Endothelial cell of umbilical vein (primary cell): ENCODE results near the gene EYS. TPM values are rescaled to one million over a fixed set of nuclear protein-coding genes. Genes with fewer than 3 reads are reported as not detected.

Experiments used
- BruUV-seq: library from RNA; stranded (reverse); fragments of 400-500 nt; replicated peaks from 2 replicates; lab custom pipeline; 2021; lab: Mats Ljungman, UMichigan
- CTCF ChIA-PET: fragments of 300-600, 350-600 bp; sonication (Branson Sonifier 250); formaldehyde crosslinking; loops from one replicate; lab custom pipeline; 2021; ENCODE audit warnings: antibody characterized with exemption, inconsistent platforms; lab: Charles Lee
- POLR2A ChIA-PET: fragments of 300-600, 350-600 bp; sonication (Branson Sonifier 250); formaldehyde crosslinking; loops from one replicate; lab custom pipeline; 2021; ENCODE audit warnings: antibody characterized with exemption, inconsistent platforms; lab: Charles Lee
- DNase-seq: peaks from one replicate; pipeline ENCODE4 v3.0.0-alpha.2; 2011; ENCODE audit warnings: low read depth, low spot score
- FAIRE-seq: peaks from 2 replicates; lab custom pipeline; 2011; peaks lifted over from hg19 to GRCh38; lab: Jason Lieb, UNC
- H2AFZ ChIP-seq: 2 replicates; pipeline ENCODE4 v1.6.0; 2012; ENCODE audit warnings: low read depth, low read length, control low read depth, inconsistent platforms
- H3K27ac ChIP-seq: 2 replicates; pipeline ENCODE4 v1.5.1; 2011; ENCODE audit warnings: low read depth, mild to moderate bottlenecking, control low read depth, low read length, moderate library complexity; ENCODE audit not compliant: insufficient read depth
- H3K27me3 ChIP-seq, 2 experiments: 2 replicates each; pipeline versions ENCODE4 v1.6.0 to v1.6.1; 2011; ENCODE audit warnings: low read length in 2 of 2, mixed read lengths in 1 of 2; ENCODE audit not compliant: control insufficient read depth in 2 of 2, insufficient read depth in 2 of 2
- H3K36me3 ChIP-seq, 2 experiments: 2 replicates in 1 of 2; 3 replicates in 1 of 2; pipeline ENCODE4 v1.5.1; 2011; ENCODE audit warnings: low read length in 2 of 2, mild to moderate bottlenecking in 1 of 2, moderate library complexity in 1 of 2; ENCODE audit not compliant: control insufficient read depth in 2 of 2, insufficient read depth in 2 of 2; ENCODE audit errors: extremely low read depth in 1 of 2
- H3K4me1 ChIP-seq: 3 replicates; pipeline ENCODE4 v1.5.1; 2011; ENCODE audit warnings: mild to moderate bottlenecking, low read length; ENCODE audit not compliant: control insufficient read depth, insufficient read depth; ENCODE audit errors: extremely low read depth
- H3K4me2 ChIP-seq: 2 replicates; pipeline ENCODE4 v1.6.1; 2011; ENCODE audit warnings: low read length, control low read depth, mixed read lengths; ENCODE audit not compliant: insufficient read depth
- H3K4me3 ChIP-seq, 3 experiments: fragments of 200-600 bp in 1 of 3; sonication (generic), shearing (Covaris generic) in 1 of 3; replicated peaks in 1 of 3; 2 replicates each; pipeline ENCODE4 v1.5.1; 2011 to 2016; ENCODE audit warnings: control low read depth in 3 of 3, low read length in 3 of 3, mild to moderate bottlenecking in 2 of 3, inconsistent platforms in 1 of 3, low read depth in 1 of 3, moderate library complexity in 1 of 3; ENCODE audit not compliant: insufficient read depth in 1 of 3
- H3K79me2 ChIP-seq: 2 replicates; pipeline ENCODE4 v1.6.0; 2012; ENCODE audit warnings: low read length, inconsistent platforms; ENCODE audit not compliant: control insufficient read depth, insufficient read depth
- H3K9ac ChIP-seq: replicated peaks from 2 replicates; pipeline ENCODE3; 2011; ENCODE audit warnings: low read length, control low read depth; ENCODE audit not compliant: insufficient read depth; ENCODE audit errors: extremely low read depth
- H3K9me1 ChIP-seq: replicated peaks from 3 replicates; pipeline ENCODE4 v1.6.0; 2011; ENCODE audit warnings: mild to moderate bottlenecking, low read length; ENCODE audit not compliant: control insufficient read depth, insufficient read depth; ENCODE audit errors: extremely low read depth
- H3K9me3 ChIP-seq: replicated peaks from 2 replicates; pipeline ENCODE4 v1.5.1; 2012; ENCODE audit warnings: low read length, inconsistent platforms; ENCODE audit not compliant: control insufficient read depth, insufficient read depth
- H4K20me1 ChIP-seq: replicated peaks from 2 replicates; pipeline ENCODE3; 2011; ENCODE audit warnings: mild to moderate bottlenecking, low read length; ENCODE audit not compliant: control insufficient read depth, insufficient read depth; ENCODE audit errors: extremely low read depth
- CTCF ChIP-seq, 2 donors: IDR thresholded peaks; 1 replicate in 1 of 2; 2 replicates in 1 of 2; pipeline ENCODE4 v1.5.1; 2011; ENCODE audit warnings: low read length in 2 of 2, mild to moderate bottlenecking in 2 of 2, moderate library complexity in 2 of 2, control low read depth in 1 of 2, inconsistent platforms in 1 of 2, low read depth in 1 of 2; ENCODE audit not compliant: insufficient read depth in 1 of 2; ENCODE audit errors: extremely low read depth in 1 of 2
- EZH2 ChIP-seq: IDR thresholded peaks from 2 replicates; pipeline ENCODE4 v1.6.1; 2012; ENCODE audit warnings: borderline replicate concordance, low read depth, mild to moderate bottlenecking, moderate library complexity, low read length, inconsistent platforms; ENCODE audit not compliant: severe bottlenecking
- FOS ChIP-seq: IDR thresholded peaks from 2 replicates; pipeline ENCODE4 v1.6.1; 2011; ENCODE audit warnings: mild to moderate bottlenecking, low read length, moderate library complexity, borderline replicate concordance; ENCODE audit not compliant: insufficient read depth
- JUN ChIP-seq: IDR thresholded peaks from 2 replicates; pipeline ENCODE4 v1.6.1; 2011; ENCODE audit warnings: borderline replicate concordance, low read depth; ENCODE audit not compliant: insufficient read length, insufficient read depth
- MYC ChIP-seq: IDR thresholded peaks from one replicate; pipeline ENCODE4 v1.6.1; 2011; ENCODE audit warnings: mild to moderate bottlenecking, low read depth, low read length
- POLR2A ChIP-seq: IDR thresholded peaks from 2 replicates; pipeline ENCODE4 v1.6.1; 2012; ENCODE audit warnings: low read depth, mild to moderate bottlenecking, control low read depth, low read length
- POLR2AphosphoS5 ChIP-seq: IDR thresholded peaks from 2 replicates; pipeline ENCODE4 v1.6.1; 2012; ENCODE audit warnings: low read depth, mild to moderate bottlenecking, control low read depth, low read length, moderate library complexity; ENCODE audit not compliant: insufficient read depth
- dilution Hi-C: fragments of 300-500 bp; cut with MboI; formaldehyde crosslinking; loops from one replicate; pipeline ENCODE4 v1.15.0; 2019; ENCODE audit warnings: low sequenced_read_pairs; ENCODE audit not compliant: extremely low pct_ligation_motif_present
- intact Hi-C: fragments of 100-400 bp; cut with micrococcal nuclease; formaldehyde crosslinking; loops from one replicate; pipeline ENCODE4 v1.10.0; 2022
- polyA plus RNA-seq, 4 experiments: library from polyadenylated mRNA; depleted of rRNA in 3 of 4; stranded (reverse) in 3 of 4; unstranded in 1 of 4; fragments of >200 nt; gene quantifications; 2 replicates each; pipeline versions ENCODE4 v1.2.1 to v1.2.3, GENCODE V29; 2011 to 2012; ENCODE audit warnings: missing spikeins in 1 of 4
- total RNA-seq: library from RNA; stranded (reverse); gene quantifications from 2 replicates; pipeline ENCODE4 v1.2.3, GENCODE V29; 2021

Gene EYS
- total and polyA plus RNA-seq, 2 donors (not counting 3 experiments of a cell fraction or from before 2014, with no cell fraction given), result 0.01 to 0.27 TPM

GRCh38 chr6:64041373-64041772 lies 1665.7 kb downstream of the EYS start:
- H3K9me1 ChIP-seq, result no peaks in the 10 kb centered on the region
- no peaks in the 10 kb centered on the region for H4K20me1 ChIP-seq
- H3K9me3 ChIP-seq, result no peaks in the 10 kb centered on the region
- no peak overlapping the region for H3K27ac ChIP-seq
- no peak overlapping the region for H3K4me3 ChIP-seq
- ChIA-PET CTCF (no interaction called here), POLR2A (no interaction called here)
- no peak for TF ChIP-seq MYC
- no peak for TF ChIP-seq CTCF (IDR thresholded peaks at IDR 0.05; ENCODE audit: extremely low read depth in 1 of 2, insufficient read depth in 1 of 2, low read depth in 1 of 2, low read length in 2 of 2)
- TF ChIP-seq POLR2A, result no peak
- TF ChIP-seq EZH2, result no peak
- TF ChIP-seq JUN, result no peak
- no peak for TF ChIP-seq FOS
- no peak overlapping the region for H3K4me2 ChIP-seq
- no peaks in the 10 kb centered on the region for H3K79me2 ChIP-seq
- intact Hi-C loops (no loop called here), dilution Hi-C loops (no loop called here)
- no peak overlapping the region for H3K9ac ChIP-seq
- FAIRE-seq (no peak), DNase-seq (no peak)
- no peaks in the 10 kb centered on the region for H3K4me1 ChIP-seq
- no peaks in the 10 kb centered on the region for H3K36me3 ChIP-seq
- BruUV-seq, result no TSS peak
- H3K27me3 ChIP-seq, result no peaks in the 10 kb centered on the region
- no peak overlapping the region for H2AFZ ChIP-seq

GRCh38 chr6:64040113-64040512 lies 1666.9 kb downstream of the EYS start:
- POLR2A ChIA-PET, result no interaction called here
- no TSS peak for BruUV-seq
- intact Hi-C loops (no loop called here), dilution Hi-C loops (no loop called here)
- no peak overlapping the region for H2AFZ ChIP-seq
- H3K79me2 ChIP-seq, result no peaks in the 10 kb centered on the region
- H4K20me1 ChIP-seq, result no peaks in the 10 kb centered on the region
- H3K4me1 ChIP-seq, result no peaks in the 10 kb centered on the region
- no peaks in the 10 kb centered on the region for H3K27me3 ChIP-seq
- DNase-seq, result no peak
- no peaks in the 10 kb centered on the region for H3K9me3 ChIP-seq
- no peak overlapping the region for H3K4me2 ChIP-seq
- no peaks in the 10 kb centered on the region for H3K9me1 ChIP-seq
- H3K36me3 ChIP-seq, result no peaks in the 10 kb centered on the region
- CTCF ChIA-PET, result interaction anchor here (1.3 kb wide), 1 partner anchor 17 kb away, joined by 3 read pairs; no protein-coding TSS in a partner anchor
- no peak for FAIRE-seq
- no peak for TF ChIP-seq JUN
- TF ChIP-seq POLR2AphosphoS5, result no peak
- H3K27ac ChIP-seq, result no peak overlapping the region
- H3K9ac ChIP-seq, result no peak overlapping the region
- no peak overlapping the region for H3K4me3 ChIP-seq
